Breast epithelium (tissue), 4 donors: ENCODE data around the gene LEUTX. TPM values are rescaled to one million over a fixed set of nuclear protein-coding genes. Genes with fewer than 3 reads are reported as not detected.

Experiments
- DNase-seq, 2 donors: peaks; one replicate each; pipeline ENCODE4 v3.0.0-alpha.2; 2019; ENCODE audit warnings: low spot score in 2 of 2
- H3K27ac ChIP-seq, 2 donors: fragments of 200-600 bp; sonication (generic) in 1 of 2; one replicate each; pipeline ENCODE4 v1.5.1; 2016 to 2019; ENCODE audit warnings: mild to moderate bottlenecking in 1 of 2
- H3K27me3 ChIP-seq, 2 donors: fragments of 200-600 bp; sonication (generic) in 1 of 2; one replicate each; pipeline versions ENCODE4 v1.5.1 to v1.6.0; 2017 to 2019; ENCODE audit warnings: control low read depth in 1 of 2, mild to moderate bottlenecking in 1 of 2
- H3K36me3 ChIP-seq: fragments of 200-600 bp; one replicate; pipeline ENCODE4 v1.5.1; 2019
- H3K4me1 ChIP-seq, 2 donors: fragments of 200-600 bp; sonication (generic); one replicate each; pipeline ENCODE4 v1.5.1; 2016 to 2019; ENCODE audit warnings: control low read depth in 1 of 2
- H3K4me3 ChIP-seq, 3 donors: fragments of 200-600 bp; sonication (generic); 1 replicate in 2 of 3; 2 replicates in 1 of 3; pipeline ENCODE4 v1.5.1; 2016 to 2019; ENCODE audit warnings: mild to moderate bottlenecking in 3 of 3, moderate library complexity in 2 of 3
- H3K9me3 ChIP-seq, 2 donors: fragments of 200-600 bp; sonication (generic) in 1 of 2; one replicate each; pipeline ENCODE4 v1.5.1; 2016 to 2019; ENCODE audit warnings: control low read depth in 1 of 2
- POLR2A ChIP-seq: fragments of 450-650 bp; IDR thresholded peaks from one replicate; pipeline ENCODE4 v1.6.1; 2016; ENCODE audit warnings: antibody characterized with exemption, mild to moderate bottlenecking, moderate library complexity
- POLR2AphosphoS5 ChIP-seq, 3 donors: sonication (generic); formaldehyde crosslinking; IDR thresholded peaks; one replicate each; pipeline ENCODE4 v1.6.1; 2017; ENCODE audit warnings: antibody characterized with exemption in 3 of 3
- intact Hi-C: fragments of 100-400 bp; cut with DNase I; formaldehyde crosslinking; loops from one replicate; pipeline ENCODE4 v1.15.1; 2023; ENCODE audit warnings: low total_unique reads
- total RNA-seq, 3 donors: library from RNA; depleted of rRNA; stranded (reverse); fragments of >200 nt; gene quantifications; one replicate each; pipeline ENCODE4 v1.1.0, GENCODE V29; 2016
- TF ChIP-seq, protein P1 (sequence below), 3 donors: fragments of 450-650 bp; IDR thresholded peaks; one replicate each; pipeline ENCODE4 v1.5.1; 2016 to 2017; ENCODE audit warnings: antibody characterized with exemption in 3 of 3, mild to moderate bottlenecking in 3 of 3, moderate library complexity in 3 of 3

Gene LEUTX
- total RNA-seq, 3 donors from 2014 or later: not detected

DNA sequence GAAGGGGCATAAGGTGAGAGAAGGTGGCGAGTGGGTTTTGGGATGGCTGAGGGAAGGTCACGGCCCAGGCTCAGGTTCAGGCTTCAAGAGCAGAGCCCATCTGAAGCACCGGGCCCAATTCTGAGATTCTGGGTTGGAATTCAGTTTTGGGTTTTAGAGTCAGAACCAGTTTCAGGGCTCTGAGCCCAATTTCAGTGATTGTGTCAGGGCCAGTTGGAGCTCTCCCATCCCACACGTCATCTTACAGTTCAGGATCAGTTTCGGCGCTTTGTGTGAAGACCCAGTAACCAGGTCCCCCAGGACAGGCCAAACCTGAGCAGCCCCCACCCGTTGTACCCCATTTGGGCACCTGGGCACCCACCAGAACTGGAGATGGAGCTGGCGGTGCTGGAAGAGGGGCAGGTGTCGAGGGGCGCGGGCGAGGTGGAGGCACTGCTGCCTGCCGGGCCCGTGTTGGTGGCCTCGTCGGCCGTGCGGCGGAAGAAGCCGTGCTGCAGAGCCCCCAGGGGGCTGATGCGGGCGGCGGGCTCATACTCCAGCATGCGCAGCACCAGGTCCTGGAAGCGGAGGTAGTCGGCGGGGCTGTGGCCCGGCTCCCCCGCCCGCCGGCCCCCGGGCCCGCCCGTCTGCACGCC, 47.8 kb downstream of the LEUTX start:
- DNase-seq: no peak
- Histone ChIP-seq H3K4me3 (no peak overlapping the region), H3K9me3 (no peaks in the 10 kb centered on the region), H3K4me1 (no peaks in the 10 kb centered on the region), H3K27ac (no peak overlapping the region), H3K36me3 (no peaks in the 10 kb centered on the region), H3K27me3 (no peaks in the 10 kb centered on the region)
- intact Hi-C loops: no loop called here
- TF ChIP-seq POLR2AphosphoS5 (IDR thresholded peaks at IDR 0.05) (no peak), POLR2A (no peak)
- TF ChIP-seq, protein P1, sequence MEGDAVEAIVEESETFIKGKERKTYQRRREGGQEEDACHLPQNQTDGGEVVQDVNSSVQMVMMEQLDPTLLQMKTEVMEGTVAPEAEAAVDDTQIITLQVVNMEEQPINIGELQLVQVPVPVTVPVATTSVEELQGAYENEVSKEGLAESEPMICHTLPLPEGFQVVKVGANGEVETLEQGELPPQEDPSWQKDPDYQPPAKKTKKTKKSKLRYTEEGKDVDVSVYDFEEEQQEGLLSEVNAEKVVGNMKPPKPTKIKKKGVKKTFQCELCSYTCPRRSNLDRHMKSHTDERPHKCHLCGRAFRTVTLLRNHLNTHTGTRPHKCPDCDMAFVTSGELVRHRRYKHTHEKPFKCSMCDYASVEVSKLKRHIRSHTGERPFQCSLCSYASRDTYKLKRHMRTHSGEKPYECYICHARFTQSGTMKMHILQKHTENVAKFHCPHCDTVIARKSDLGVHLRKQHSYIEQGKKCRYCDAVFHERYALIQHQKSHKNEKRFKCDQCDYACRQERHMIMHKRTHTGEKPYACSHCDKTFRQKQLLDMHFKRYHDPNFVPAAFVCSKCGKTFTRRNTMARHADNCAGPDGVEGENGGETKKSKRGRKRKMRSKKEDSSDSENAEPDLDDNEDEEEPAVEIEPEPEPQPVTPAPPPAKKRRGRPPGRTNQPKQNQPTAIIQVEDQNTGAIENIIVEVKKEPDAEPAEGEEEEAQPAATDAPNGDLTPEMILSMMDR (IDR thresholded peaks at IDR 0.05): no peak

DNA sequence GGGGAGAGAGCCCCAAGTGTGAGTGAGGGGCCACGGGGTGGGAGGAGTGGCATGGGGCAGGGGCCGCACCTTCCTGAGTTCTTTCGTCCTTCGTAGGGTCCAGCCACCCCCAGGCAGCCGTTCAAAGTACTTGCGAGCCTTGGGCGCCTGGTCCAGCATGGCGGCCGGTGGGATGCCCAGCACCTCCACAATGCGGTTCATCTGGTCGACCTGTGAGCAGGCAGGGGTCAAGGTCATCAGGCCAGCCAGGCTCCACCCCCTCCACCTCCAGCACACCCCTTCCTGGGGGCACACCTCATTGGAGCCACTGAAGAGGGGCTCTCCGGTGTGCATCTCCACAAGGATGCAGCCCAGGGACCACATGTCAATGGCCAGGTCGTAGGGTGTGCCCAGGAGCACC, 48.6 kb downstream of the LEUTX start:
- no peak for TF ChIP-seq POLR2AphosphoS5 (IDR thresholded peaks at IDR 0.05)
- TF ChIP-seq POLR2A: no peak
- TF ChIP-seq, protein P1 (IDR thresholded peaks at IDR 0.05): no peak
- no peaks in the 10 kb centered on the region for H3K36me3 ChIP-seq
- no peak overlapping the region for H3K4me3 ChIP-seq
- intact Hi-C loops: no loop called here
- H3K4me1 ChIP-seq: no peaks in the 10 kb centered on the region
- H3K9me3 ChIP-seq: no peaks in the 10 kb centered on the region
- H3K27me3 ChIP-seq: no peaks in the 10 kb centered on the region
- H3K27ac ChIP-seq: no peak overlapping the region
- no peak for DNase-seq

DNA sequence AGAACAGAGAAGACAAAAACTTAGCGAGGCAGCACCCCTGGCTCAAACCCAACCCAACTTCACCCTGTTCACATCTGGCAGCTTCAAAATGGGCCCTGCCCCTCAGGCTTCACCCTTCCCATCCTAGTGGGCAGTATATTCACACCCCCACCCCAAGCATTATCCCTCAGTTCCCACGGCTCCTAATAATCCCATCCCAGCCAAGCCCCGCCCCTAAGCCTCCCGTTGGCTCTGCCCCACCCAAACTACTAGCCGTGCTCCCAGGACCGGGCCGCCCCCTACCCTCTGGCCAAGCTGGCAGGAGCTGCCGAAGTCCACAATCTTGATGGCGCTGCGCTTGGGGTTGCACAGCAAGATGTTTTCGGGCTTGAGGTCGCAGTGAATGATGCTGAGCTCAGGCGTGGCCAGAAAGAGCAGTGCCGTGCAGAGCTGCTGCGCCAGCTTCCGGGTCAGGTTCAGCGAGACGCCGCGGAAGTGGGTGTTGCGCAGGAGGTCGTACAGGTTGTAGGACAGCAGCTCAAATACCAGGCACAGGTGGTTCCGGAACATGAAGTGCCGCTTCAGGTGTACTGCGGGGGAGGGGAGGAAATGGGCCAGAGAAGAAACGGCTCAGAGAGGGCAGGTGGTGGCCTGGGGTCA, 49.5 kb downstream of the LEUTX start:
- Histone ChIP-seq H3K4me3 (no peak overlapping the region), H3K4me1 (peaks cover 4 to 6% of the 10 kb centered on the region in 2 donors), H3K27me3 (no peaks in the 10 kb centered on the region), H3K27ac (no peak overlapping the region), H3K9me3 (no peaks in the 10 kb centered on the region), H3K36me3 (no peaks in the 10 kb centered on the region)
- TF ChIP-seq, protein P1 (IDR thresholded peaks at IDR 0.05): no peak
- TF ChIP-seq POLR2AphosphoS5 (IDR thresholded peaks at IDR 0.05) (no peak), POLR2A (no peak)
- intact Hi-C loops: no loop called here
- no peak for DNase-seq

DNA sequence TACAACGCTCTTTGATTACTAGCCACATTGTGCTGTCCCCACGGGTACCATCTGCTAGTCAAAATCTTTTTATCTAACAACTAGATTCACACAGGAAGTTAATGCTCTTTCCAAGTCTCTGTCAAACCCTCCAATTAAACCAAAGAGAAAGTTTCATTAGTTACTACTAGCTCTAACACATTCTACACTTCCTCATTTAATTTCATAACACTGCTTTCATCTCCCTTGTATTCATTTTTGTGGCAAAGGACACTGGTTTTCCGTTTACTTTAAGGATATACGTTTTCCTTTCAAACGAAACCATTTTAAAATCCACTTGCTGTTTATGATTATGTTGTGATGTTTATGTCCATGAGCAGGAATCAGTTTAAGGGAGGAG, 50.0 kb downstream of the LEUTX start:
- H3K9me3 ChIP-seq: no peaks in the 10 kb centered on the region
- H3K4me3 ChIP-seq: no peak overlapping the region
- peaks cover 4 to 6% of the 10 kb centered on the region in 2 donors for H3K4me1 ChIP-seq
- H3K36me3 ChIP-seq: no peaks in the 10 kb centered on the region
- no peaks in the 10 kb centered on the region for H3K27me3 ChIP-seq
- no peak overlapping the region for H3K27ac ChIP-seq
- DNase-seq: no peak
- TF ChIP-seq POLR2AphosphoS5 (IDR thresholded peaks at IDR 0.05) (no peak), POLR2A (no peak)
- TF ChIP-seq, protein P1 (IDR thresholded peaks at IDR 0.05): no peak
- intact Hi-C loops: no loop called here

DNA sequence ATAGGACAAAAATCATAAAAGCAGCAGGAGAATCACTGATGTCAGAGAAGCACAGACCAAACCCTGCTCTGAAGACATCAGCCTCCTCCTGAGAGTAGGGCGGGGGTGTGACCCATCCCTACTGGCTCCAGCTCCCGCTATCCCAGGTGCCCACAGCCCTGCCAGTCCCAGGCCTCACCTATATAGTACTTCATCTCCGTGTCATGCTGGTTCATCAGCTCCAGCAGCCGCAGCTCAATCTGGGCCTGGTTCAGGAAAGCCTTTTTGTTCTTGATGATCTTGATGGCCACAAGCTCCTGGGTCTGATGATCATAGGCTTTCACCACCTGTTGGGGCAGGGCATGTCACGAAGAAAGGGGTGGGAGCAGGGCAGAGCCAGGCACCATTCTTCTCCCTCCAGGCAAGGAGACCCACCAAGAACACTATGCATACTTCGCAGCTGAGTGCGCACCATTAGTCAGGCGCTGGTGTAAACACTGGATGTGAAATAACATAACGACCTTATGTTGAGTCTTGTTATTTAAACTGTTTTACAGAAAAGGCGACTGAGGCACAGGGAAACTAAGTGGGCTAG, 51.1 kb downstream of the LEUTX start:
- no peaks in the 10 kb centered on the region for H3K36me3 ChIP-seq
- H3K9me3 ChIP-seq: no peaks in the 10 kb centered on the region
- intact Hi-C loops: no loop called here
- no peak for DNase-seq
- no peak overlapping the region for H3K27ac ChIP-seq
- no peaks in the 10 kb centered on the region for H3K27me3 ChIP-seq
- H3K4me3 ChIP-seq: no peak overlapping the region
- peaks cover 4 to 6% of the 10 kb centered on the region in 2 donors for H3K4me1 ChIP-seq
- no peak for TF ChIP-seq POLR2AphosphoS5 (IDR thresholded peaks at IDR 0.05)
- TF ChIP-seq, protein P1 (IDR thresholded peaks at IDR 0.05): no peak
- TF ChIP-seq POLR2A: no peak
